HepG2 (cell line): ENCODE data around the gene TGFBI. TPM values are rescaled to one million over a fixed set of nuclear protein-coding genes. Genes with fewer than 3 reads are reported as not detected.

Experiments used
- ATAC-seq: fragments of 200-7000 bp; cut with Tn5 transposase; 3 replicates; pipeline ENCODE4 v1.9.1; 2020; ENCODE audit warnings: mild to moderate bottlenecking, moderate library complexity
- BruUV-seq: library from RNA; stranded (reverse); fragments of 400-500 nt; replicated peaks from 2 replicates; lab custom pipeline; 2021; lab: Mats Ljungman, UMichigan
- CTCF ChIA-PET: fragments of 300-600 bp; formaldehyde crosslinking; extraction: SDS; loops from one replicate; lab custom pipeline; 2021; ENCODE audit warnings: low total read pairs, inconsistent platforms, low intra/inter-chr PET ratio; lab: Yijun Ruan, JAX
- POLR2A ChIA-PET: fragments of 350-600 bp; sonication (Branson Sonifier 250); formaldehyde crosslinking; loops from one replicate; lab custom pipeline; 2020; ENCODE audit warnings: antibody characterized with exemption, inconsistent platforms; lab: Yijun Ruan, JAX
- DNase-seq: peaks from one replicate; pipeline ENCODE4 v3.0.0-alpha.2; 2015; ENCODE audit warnings: low spot score
- FAIRE-seq: peaks from 3 replicates; lab custom pipeline; 2011; peaks lifted over from hg19 to GRCh38; lab: Jason Lieb, UNC
- H2AFZ ChIP-seq: one replicate; pipeline ENCODE4 v1.6.1; 2011; ENCODE audit warnings: low read length, inconsistent platforms
- H3K27ac ChIP-seq: fragments of 300-600 bp; 3 replicates; pipeline ENCODE4 v1.8.0; 2011; ENCODE audit warnings: mixed run types, mild to moderate bottlenecking, mixed read lengths, low read length, inconsistent platforms; ENCODE audit not compliant: insufficient read depth; ENCODE audit errors: extremely low read length
- H3K27me3 ChIP-seq, 2 experiments: fragments of 200-600 bp in 1 of 2; 2 replicates in 1 of 2; 3 replicates in 1 of 2; pipeline versions ENCODE4 v1.6.0 to v1.8.0; 2011; ENCODE audit warnings: low read length in 2 of 2, mild to moderate bottlenecking in 2 of 2, moderate library complexity in 2 of 2, inconsistent platforms in 1 of 2; ENCODE audit not compliant: insufficient read depth in 2 of 2, control insufficient read depth in 1 of 2
- H3K36me3 ChIP-seq, 2 experiments: fragments of 200-600 bp in 1 of 2; replicated peaks in 1 of 2; 2 replicates in 1 of 2; 3 replicates in 1 of 2; pipeline versions ENCODE4 v1.5.1 to v1.8.0; 2011; ENCODE audit warnings: low read length in 2 of 2, inconsistent platforms in 1 of 2; ENCODE audit not compliant: insufficient read depth in 2 of 2, control insufficient read depth in 1 of 2
- H3K4me1 ChIP-seq: 2 replicates; pipeline ENCODE4 v1.5.1; 2012; ENCODE audit warnings: low read length, inconsistent platforms; ENCODE audit not compliant: insufficient read depth
- H3K4me2 ChIP-seq: 2 replicates; pipeline ENCODE4 v1.6.0; 2011; ENCODE audit warnings: low read depth, low read length, inconsistent platforms
- H3K4me3 ChIP-seq, 3 experiments: fragments of 200-600 bp in 1 of 3; sonication (generic), shearing (Covaris generic) in 1 of 3; replicated peaks in 1 of 3; 2 replicates each; pipeline ENCODE4 v1.5.1; 2011 to 2016; ENCODE audit warnings: low read length in 3 of 3, inconsistent platforms in 2 of 3, low read depth in 2 of 3, mild to moderate bottlenecking in 2 of 3, control low read depth in 1 of 3, mixed read lengths in 1 of 3; ENCODE audit not compliant: insufficient read depth in 1 of 3
- H3K79me2 ChIP-seq: one replicate; pipeline ENCODE4 v1.6.1; 2011; ENCODE audit warnings: low read length, inconsistent platforms; ENCODE audit not compliant: insufficient read depth
- H3K9ac ChIP-seq: 2 replicates; pipeline ENCODE4 v1.6.0; 2011; ENCODE audit warnings: mild to moderate bottlenecking, low read depth, low read length, inconsistent platforms; ENCODE audit not compliant: insufficient read depth
- H3K9me3 ChIP-seq: 2 replicates; pipeline ENCODE4 v1.5.1; 2012; ENCODE audit warnings: mild to moderate bottlenecking, low read length
- H4K20me1 ChIP-seq: 2 replicates; pipeline ENCODE4 v1.6.0; 2011; ENCODE audit warnings: inconsistent platforms, mild to moderate bottlenecking, low read length, moderate library complexity; ENCODE audit not compliant: insufficient read depth
- BHLHE40 ChIP-seq: IDR thresholded peaks from 2 replicates; pipeline ENCODE4 v1.6.1; 2011; ENCODE audit warnings: low read length, improper control_type of control experiment
- FOXK2 ChIP-seq: fragments of 450-650 bp; IDR thresholded peaks from 2 replicates; pipeline ENCODE4 v1.6.1; 2016
- NFIB ChIP-seq: sonication (generic); formaldehyde crosslinking; IDR thresholded peaks from 2 replicates; pipeline ENCODE4 v1.9.0; 2021; ENCODE audit warnings: missing genetic modification reagents, mild to moderate bottlenecking, borderline replicate concordance
- NR1H2 ChIP-seq: sonication (generic); formaldehyde crosslinking; IDR thresholded peaks from 2 replicates; pipeline ENCODE4 v1.8.1; 2022; ENCODE audit warnings: low read depth, missing genetic modification reagents, borderline replicate concordance
- PBX2 ChIP-seq: IDR thresholded peaks from 2 replicates; pipeline ENCODE4 v1.6.1; 2016; ENCODE audit warnings: control low read depth
- TFDP2 ChIP-seq: sonication (generic); formaldehyde crosslinking; IDR thresholded peaks from 2 replicates; pipeline ENCODE4 v1.4.0; 2020; ENCODE audit warnings: missing genetic modification reagents
- ZBTB43 ChIP-seq: sonication (generic); formaldehyde crosslinking; conservative IDR thresholded peaks from 2 replicates; pipeline ENCODE4 v1.4.0; 2020; ENCODE audit warnings: missing genetic modification reagents
- ZFP36L2 ChIP-seq: sonication (generic); formaldehyde crosslinking; IDR thresholded peaks from 2 replicates; pipeline ENCODE4 v1.4.0; 2020; ENCODE audit warnings: missing genetic modification reagents
- ZNF281 ChIP-seq: sonication (generic); formaldehyde crosslinking; IDR thresholded peaks from 2 replicates; pipeline ENCODE4 v1.4.0; 2020; ENCODE audit warnings: missing genetic modification reagents, borderline replicate concordance
- ZNF3 ChIP-seq: IDR thresholded peaks from 2 replicates; pipeline ENCODE4 v1.7.0; 2017; ENCODE audit warnings: inconsistent platforms
- ZNF331 ChIP-seq: sonication (generic); formaldehyde crosslinking; IDR thresholded peaks from 2 replicates; pipeline ENCODE4 v1.4.0; 2020; ENCODE audit warnings: missing genetic modification reagents
- ZNF629 ChIP-seq: sonication (generic); formaldehyde crosslinking; conservative IDR thresholded peaks from 2 replicates; pipeline ENCODE4 v1.5.0; 2020; ENCODE audit warnings: missing genetic modification reagents
- ZNF776 ChIP-seq: sonication (generic); formaldehyde crosslinking; IDR thresholded peaks from 2 replicates; pipeline ENCODE4 v1.4.0; 2020; ENCODE audit warnings: mild to moderate bottlenecking, missing genetic modification reagents
- ZNF781 ChIP-seq: sonication (generic); formaldehyde crosslinking; IDR thresholded peaks from 2 replicates; pipeline ENCODE4 v1.5.1; 2020; ENCODE audit warnings: borderline replicate concordance, mild to moderate bottlenecking, missing genetic modification reagents; ENCODE audit errors: not compliant biosample characterization
- WGBS: methylation state at CpG from one replicate; pipeline ENCODE4 v1.1.6; 2017; ENCODE audit warnings: low lambda C conversion rate; 5-methylcytosine and 5-hydroxymethylcytosine counted together
- in situ Hi-C: cut with HindIII; loops from 2 replicates; pipeline ENCODE4 v1.10.0; 2017; ENCODE audit warnings: low pct_unique_long_range_greater_than_20kb; ENCODE audit not compliant: extremely low pct_ligation_motif_present
- intact Hi-C: fragments of 100-400 bp; cut with micrococcal nuclease; formaldehyde crosslinking; loops from one replicate; pipeline ENCODE4 v1.10.0; 2022; ENCODE audit not compliant: unreplicated experiment
- polyA plus RNA-seq, 8 experiments: library from polyadenylated mRNA; depleted of rRNA in 3 of 8; stranded (reverse) in 7 of 8; unstranded in 1 of 8; fragments of >200 nt; fragmentation: Illumina TruSeq in 4 of 8; extraction: Trizol in 4 of 8; gene quantifications; 2 replicates each; pipeline versions ENCODE4 v1.2.1 to v1.2.3, GENCODE V29; 2011 to 2016; ENCODE audit warnings: low read depth in 4 of 8, missing spikeins in 1 of 8, mixed read lengths in 1 of 8; ENCODE audit not compliant: insufficient read depth in 1 of 8
- total RNA-seq, 5 experiments: library from RNA; depleted of rRNA; stranded (reverse); fragments of >200 nt; fragmentation: Illumina TruSeq; extraction: Trizol; gene quantifications; 2 replicates each; pipeline ENCODE4 v1.2.3, GENCODE V29; 2016; ENCODE audit warnings: low read depth in 1 of 5

The TGFBI gene
- total and polyA plus RNA-seq, 2 of the 13 experiments (the other 11 are each of a cell fraction or from before 2014, with no cell fraction given): 275 to 457 TPM

GRCh38 chr5:136101884-136102283, 73.1 kb downstream of the TGFBI start:
- no peaks in the 10 kb centered on the region for H3K9me3 ChIP-seq
- intact Hi-C loops (no loop called here), in situ Hi-C loops (loop anchor here (25.0 kb wide), 1 partner anchor 540 kb away; no protein-coding TSS in a partner anchor)
- no peak overlapping the region for H3K9ac ChIP-seq
- no peak for DNase-seq
- no peak for ATAC-seq
- ChIA-PET POLR2A (no interaction called here), CTCF (no interaction called here)
- no peak overlapping the region for H3K4me3 ChIP-seq
- H3K4me1 ChIP-seq: peaks cover 22% of the 10 kb centered on the region
- H3K27ac ChIP-seq: no peak overlapping the region
- no peaks in the 10 kb centered on the region for H3K27me3 ChIP-seq
- BruUV-seq: no TSS peak
- WGBS: 94% methylated on average over 1 of the region's 1 CpG
- TF ChIP-seq FOXK2: no peak
- no peak for TF ChIP-seq BHLHE40
- no peak for TF ChIP-seq ZBTB43 (CRISPR knock-in tag)
- TF ChIP-seq ZNF629 (CRISPR knock-in tag): peak; percentile 62
- TF ChIP-seq TFDP2: no peak
- no peak for TF ChIP-seq ZNF776 (CRISPR knock-in tag)
- H3K36me3 ChIP-seq: no peaks in the 10 kb centered on the region
- H3K79me2 ChIP-seq: no peaks in the 10 kb centered on the region
- no peak for FAIRE-seq
- no peaks in the 10 kb centered on the region for H4K20me1 ChIP-seq
- H3K4me2 ChIP-seq: no peak overlapping the region
- H2AFZ ChIP-seq: no peak overlapping the region

- H3K79me2 ChIP-seq: no peaks in the 10 kb centered on the region
- H3K4me1 ChIP-seq: peaks cover 22% of the 10 kb centered on the region
- no peaks in the 10 kb centered on the region for H4K20me1 ChIP-seq
- ChIA-PET CTCF (no interaction called here), POLR2A (no interaction called here)
- FAIRE-seq: no peak
- H3K27me3 ChIP-seq: no peaks in the 10 kb centered on the region
- H2AFZ ChIP-seq: no peak overlapping the region
- H3K9ac ChIP-seq: no peak overlapping the region
- no peaks in the 10 kb centered on the region for H3K36me3 ChIP-seq
- no peak for DNase-seq
- in situ Hi-C loops: loop anchor here (25.0 kb wide), 1 partner anchor 541 kb away; no protein-coding TSS in a partner anchor
- no peak overlapping the region for H3K4me3 ChIP-seq
- WGBS: 96% methylated on average over 1 of the region's 1 CpG
- ATAC-seq: no peak
- no peak overlapping the region for H3K4me2 ChIP-seq
- no peak overlapping the region for H3K27ac ChIP-seq
- no peaks in the 10 kb centered on the region for H3K9me3 ChIP-seq
- TF ChIP-seq PBX2: no peak
- TF ChIP-seq NFIB (CRISPR knock-in tag): no peak
- TF ChIP-seq NR1H2: no peak
- TF ChIP-seq ZNF781 (CRISPR knock-in tag): no peak
- no peak for TF ChIP-seq ZNF281
- TF ChIP-seq ZNF3 (CRISPR knock-in tag): no peak
- TF ChIP-seq ZNF331 (CRISPR knock-in tag): no peak
- TF ChIP-seq ZFP36L2: no peak
- intact Hi-C loops: no loop called here
- no TSS peak for BruUV-seq
These were observed 74.3 kb downstream of the TGFBI start for GRCh38 chr5:136103118-136103517.
